ENCODE measurements around the gene MYF5.

MYF5 gene

DNA sequence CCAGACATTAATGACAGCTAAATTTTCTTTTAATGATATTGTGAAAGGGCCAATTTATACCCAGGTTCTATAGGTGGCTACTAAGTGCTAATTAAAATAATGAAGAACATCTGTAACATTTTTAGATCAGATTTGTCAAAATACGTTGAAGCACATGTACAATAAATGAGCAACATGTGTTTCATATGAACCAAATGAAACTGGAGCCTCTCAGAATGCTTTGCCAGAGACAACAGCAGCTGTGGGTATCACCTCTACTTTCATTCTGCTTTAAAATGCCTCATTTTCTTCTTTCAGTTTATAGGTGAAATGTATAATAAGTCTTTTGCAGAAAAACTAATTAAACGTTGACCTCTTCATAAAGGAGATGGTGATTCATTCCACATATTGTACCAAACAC is 35.4 kb upstream of the MYF5 start:
- TF ChIP-seq, protein P1, sequence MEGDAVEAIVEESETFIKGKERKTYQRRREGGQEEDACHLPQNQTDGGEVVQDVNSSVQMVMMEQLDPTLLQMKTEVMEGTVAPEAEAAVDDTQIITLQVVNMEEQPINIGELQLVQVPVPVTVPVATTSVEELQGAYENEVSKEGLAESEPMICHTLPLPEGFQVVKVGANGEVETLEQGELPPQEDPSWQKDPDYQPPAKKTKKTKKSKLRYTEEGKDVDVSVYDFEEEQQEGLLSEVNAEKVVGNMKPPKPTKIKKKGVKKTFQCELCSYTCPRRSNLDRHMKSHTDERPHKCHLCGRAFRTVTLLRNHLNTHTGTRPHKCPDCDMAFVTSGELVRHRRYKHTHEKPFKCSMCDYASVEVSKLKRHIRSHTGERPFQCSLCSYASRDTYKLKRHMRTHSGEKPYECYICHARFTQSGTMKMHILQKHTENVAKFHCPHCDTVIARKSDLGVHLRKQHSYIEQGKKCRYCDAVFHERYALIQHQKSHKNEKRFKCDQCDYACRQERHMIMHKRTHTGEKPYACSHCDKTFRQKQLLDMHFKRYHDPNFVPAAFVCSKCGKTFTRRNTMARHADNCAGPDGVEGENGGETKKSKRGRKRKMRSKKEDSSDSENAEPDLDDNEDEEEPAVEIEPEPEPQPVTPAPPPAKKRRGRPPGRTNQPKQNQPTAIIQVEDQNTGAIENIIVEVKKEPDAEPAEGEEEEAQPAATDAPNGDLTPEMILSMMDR (IDR thresholded peaks at IDR 0.05; ENCODE audit: extremely low read depth, insufficient read depth, missing control alignments) = no peak
- DNase-seq (ENCODE audit: low spot score) = no peak
- in situ Hi-C loops (cut with MboI; ENCODE audit: low pct_unique_long_range_greater_than_20kb, low sequenced_read_pairs, unreplicated experiment) = no loop called here

- in situ Hi-C loops (cut with MboI; ENCODE audit: low pct_unique_long_range_greater_than_20kb, low sequenced_read_pairs, unreplicated experiment) = no loop called here
- DNase-seq (ENCODE audit: low spot score) = no peak
Measured at GRCh38 chr12:80681786-80682185, 34.9 kb upstream of the MYF5 start.

GRCh38 chr12:80684077-80684495 is 32.6 kb upstream of the MYF5 start:
- in situ Hi-C loops (cut with MboI; ENCODE audit: low pct_unique_long_range_greater_than_20kb, low sequenced_read_pairs, unreplicated experiment) = no loop called here
- TF ChIP-seq, protein P1 (IDR thresholded peaks at IDR 0.05; ENCODE audit: extremely low read depth, insufficient read depth, missing control alignments) = no peak
- no peak for DNase-seq (ENCODE audit: low spot score)

More at GRCh38 chr12:80681786-80682185, 34.9 kb upstream of the MYF5 start:
- TF ChIP-seq, protein P1 (IDR thresholded peaks at IDR 0.05; ENCODE audit: extremely low read depth, insufficient read depth, missing control alignments) = no peak

DNA sequence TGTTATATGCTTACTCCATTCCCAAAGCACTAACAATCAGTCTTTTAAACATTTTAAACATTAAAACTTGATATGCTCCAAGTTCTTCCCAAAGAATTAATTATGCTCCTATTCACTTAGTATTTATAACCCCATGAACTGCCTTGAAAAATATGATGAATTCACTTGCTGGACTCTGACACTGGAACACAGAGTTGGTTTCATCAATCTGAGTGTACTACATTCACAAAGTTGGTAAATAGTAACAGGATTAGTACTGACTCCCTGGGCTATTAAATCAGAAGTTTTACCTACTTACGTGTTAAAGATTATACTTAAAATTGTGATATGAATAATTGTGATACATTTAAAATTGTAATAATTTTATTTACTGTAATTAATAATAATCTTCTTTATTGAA is 26.6 kb upstream of the MYF5 start:
- TF ChIP-seq, protein P1 (IDR thresholded peaks at IDR 0.05; ENCODE audit: extremely low read depth, insufficient read depth, missing control alignments) = no peak

GRCh38 chr12:80690513-80690912 is 26.2 kb upstream of the MYF5 start:
- DNase-seq (ENCODE audit: low spot score) = no peak
- in situ Hi-C loops (cut with MboI; ENCODE audit: low pct_unique_long_range_greater_than_20kb, low sequenced_read_pairs, unreplicated experiment) = no loop called here
- TF ChIP-seq, protein P1 (IDR thresholded peaks at IDR 0.05; ENCODE audit: extremely low read depth, insufficient read depth, missing control alignments) = no peak

More for the DNA sequence above, 26.6 kb upstream of the MYF5 start:
- in situ Hi-C loops (cut with MboI; ENCODE audit: low pct_unique_long_range_greater_than_20kb, low sequenced_read_pairs, unreplicated experiment) = no loop called here
- no peak for DNase-seq (ENCODE audit: low spot score)

DNA sequence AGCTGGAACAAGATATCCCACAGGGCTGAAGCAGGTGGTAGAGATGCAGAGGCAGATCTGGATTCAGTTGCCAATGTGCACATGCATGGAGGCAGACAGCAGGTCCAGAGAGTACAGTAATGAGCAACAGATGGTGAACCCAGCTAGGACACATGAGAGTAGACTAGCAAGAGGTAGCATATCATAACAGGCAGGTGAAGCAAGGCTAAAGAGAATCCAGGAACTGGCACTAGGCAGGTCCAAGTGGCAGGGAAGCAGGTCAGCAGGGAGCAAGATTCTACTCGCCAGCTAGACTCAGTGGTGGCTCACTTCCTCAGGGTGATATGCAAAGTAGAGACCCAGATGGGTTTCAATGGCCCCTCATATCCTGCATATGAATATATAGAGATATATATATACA is 24.6 kb upstream of the MYF5 start:
- TF ChIP-seq, protein P1 (IDR thresholded peaks at IDR 0.05; ENCODE audit: extremely low read depth, insufficient read depth, missing control alignments) = no peak
- in situ Hi-C loops (cut with MboI; ENCODE audit: low pct_unique_long_range_greater_than_20kb, low sequenced_read_pairs, unreplicated experiment) = no loop called here
- DNase-seq (ENCODE audit: low spot score) = no peak
